ENCODE measurements around the gene EP400. TPM values are rescaled to one million over a fixed set of nuclear protein-coding genes. Genes with fewer than 3 reads are reported as not detected.

Gene EP400
- polyA plus RNA-seq, 3 donors, result 6.1 to 14.3 (median 11.0) TPM

DNA sequence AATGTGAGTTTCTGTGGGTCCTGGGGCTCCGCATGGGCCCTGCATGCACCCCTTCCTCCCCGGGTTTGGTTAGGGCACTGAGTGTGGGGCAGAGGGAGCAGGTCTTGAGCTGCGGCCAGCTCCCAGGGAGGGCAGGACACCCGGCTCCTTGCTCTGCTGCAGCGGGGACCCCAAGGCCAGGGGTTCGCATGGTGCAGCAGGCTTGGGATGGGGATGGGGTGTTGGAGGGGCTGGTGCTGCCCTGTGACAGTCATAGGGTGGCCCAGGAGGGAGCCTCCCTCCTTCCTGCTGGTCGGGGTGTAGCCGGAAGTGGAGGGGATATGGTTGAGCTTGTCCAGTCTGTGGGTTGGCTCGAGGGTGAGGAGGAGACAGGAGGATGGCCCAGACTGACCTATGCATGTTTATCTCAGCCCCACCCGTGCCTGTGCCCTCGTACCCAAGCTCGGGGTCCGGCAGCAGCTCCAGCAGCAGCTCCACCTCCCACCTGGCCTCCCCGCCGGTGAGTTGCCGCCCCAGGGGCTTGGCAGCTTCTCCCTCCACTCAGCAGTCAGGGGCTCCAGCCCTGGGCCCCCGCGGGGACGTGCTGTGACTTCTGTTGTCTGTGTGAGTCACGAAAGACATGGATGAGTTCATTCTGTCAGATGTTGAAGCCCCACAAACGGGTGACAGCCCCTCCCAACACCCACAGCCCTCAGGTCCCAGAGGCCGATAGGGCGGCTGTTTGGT, 39.3 kb upstream of the EP400 start:
- no peak overlapping the region for H3K27ac ChIP-seq (ENCODE audit: low read depth, low read length)
- 80 to 90% (median 80%) methylated on average over 21 to 23 of the region's 23 CpGs for WGBS, 3 donors

GRCh38 chr12:131911028-131911650, 38.6 kb upstream of the EP400 start:
- H3K27ac ChIP-seq (ENCODE audit: low read depth, low read length), result no peak overlapping the region
- WGBS, 3 donors, result 90 to 94% (median 93%) methylated on average over 17 of the region's 17 CpGs

DNA sequence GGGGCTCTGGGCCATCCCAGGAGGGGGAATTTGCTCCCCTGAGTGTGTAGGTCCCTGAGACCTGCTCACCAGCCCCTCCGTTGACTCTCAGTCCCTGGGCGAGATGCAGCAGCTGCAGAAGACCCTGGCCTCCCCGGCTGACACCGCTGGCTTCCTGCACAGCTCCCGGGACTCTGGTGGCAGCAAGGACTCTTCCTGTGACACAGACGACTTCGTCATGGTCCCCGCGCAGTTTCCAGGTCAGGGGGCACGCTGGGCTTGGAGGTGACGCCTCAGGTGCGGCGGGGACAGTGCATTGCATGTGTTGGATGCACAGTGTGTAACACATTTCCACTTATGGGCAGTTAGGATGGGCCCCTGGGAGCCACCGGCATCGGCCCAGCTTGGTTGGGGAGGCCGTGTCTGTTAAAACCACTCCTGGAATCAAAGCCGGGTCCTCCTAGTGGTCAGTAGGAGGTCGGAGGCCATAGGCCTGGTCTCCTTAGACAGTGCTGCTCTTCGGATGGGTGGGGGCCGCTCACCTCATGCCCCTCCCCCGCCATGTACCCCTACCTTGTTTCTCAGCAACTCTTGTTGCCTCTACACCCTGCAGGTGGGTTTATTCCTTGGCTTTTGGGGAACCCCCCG, 37.8 kb upstream of the EP400 start:
- WGBS, 3 donors, result 75 to 82% (median 79%) methylated on average over 22 of the region's 22 CpGs

DNA sequence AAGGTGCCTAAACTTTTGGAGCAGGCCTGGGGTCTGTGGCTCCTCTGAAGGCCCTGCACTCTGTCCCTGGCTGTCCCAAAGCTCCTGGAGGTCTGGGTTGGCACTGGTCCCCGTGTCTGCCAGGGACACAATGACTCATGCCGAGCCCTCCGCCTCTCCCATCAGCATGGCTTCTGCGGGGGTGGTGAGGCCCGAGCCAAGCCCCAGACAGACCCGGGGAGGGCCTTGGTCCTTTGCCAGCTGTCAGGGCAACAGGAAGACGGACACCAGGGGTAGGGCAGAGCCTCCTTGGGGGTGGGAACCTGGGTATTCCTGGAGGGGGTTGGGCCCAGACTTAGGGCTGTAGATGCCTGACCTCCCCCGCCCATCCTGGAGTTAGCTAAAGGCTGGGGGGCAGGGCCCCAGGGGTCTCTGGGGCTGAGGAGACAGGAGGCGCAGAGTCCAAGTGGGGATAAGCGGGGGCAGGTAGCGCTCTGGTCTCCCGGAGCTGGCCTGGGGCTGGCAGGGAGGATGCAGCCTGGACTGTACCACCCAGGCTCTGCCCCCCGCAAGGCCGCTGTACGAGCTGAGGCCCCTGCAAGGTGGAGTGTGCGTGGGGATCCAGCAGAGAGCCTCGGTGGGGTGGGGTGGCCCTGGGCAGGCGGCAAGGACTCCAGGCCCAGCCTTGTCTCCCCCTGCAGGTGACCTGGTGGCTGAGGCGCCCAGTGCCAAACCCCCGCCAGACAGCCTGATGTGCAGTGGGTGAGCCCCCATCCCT, 37.0 kb upstream of the EP400 start:
- 65 to 69% (median 67%) methylated on average over 20 of the region's 20 CpGs for WGBS, 3 donors
- no peak overlapping the region for H3K27ac ChIP-seq (ENCODE audit: low read depth, low read length)

More for the DNA sequence above, 37.8 kb upstream of the EP400 start:
- H3K27ac ChIP-seq (ENCODE audit: low read depth, low read length), result no peak overlapping the region

- 86 to 95% (median 90%) methylated on average over 8 of the region's 8 CpGs for WGBS, 3 donors
- H3K27ac ChIP-seq (ENCODE audit: low read depth, low read length), result no peak overlapping the region
Observed at GRCh38 chr12:131913666-131914065, 36.1 kb upstream of the EP400 start.

- 93 to 96% (median 93%) methylated on average over 14 of the region's 14 CpGs for WGBS, 3 donors
- no peak overlapping the region for H3K27ac ChIP-seq (ENCODE audit: low read depth, low read length)
Observed at GRCh38 chr12:131914179-131914702, 35.5 kb upstream of the EP400 start.

- WGBS, 3 donors, result 89 to 96% (median 94%) methylated on average over 19 to 20 of the region's 20 CpGs
- no peak overlapping the region for H3K27ac ChIP-seq (ENCODE audit: low read depth, low read length)
Observed at GRCh38 chr12:131915000-131915689, 34.6 kb upstream of the EP400 start.

DNA sequence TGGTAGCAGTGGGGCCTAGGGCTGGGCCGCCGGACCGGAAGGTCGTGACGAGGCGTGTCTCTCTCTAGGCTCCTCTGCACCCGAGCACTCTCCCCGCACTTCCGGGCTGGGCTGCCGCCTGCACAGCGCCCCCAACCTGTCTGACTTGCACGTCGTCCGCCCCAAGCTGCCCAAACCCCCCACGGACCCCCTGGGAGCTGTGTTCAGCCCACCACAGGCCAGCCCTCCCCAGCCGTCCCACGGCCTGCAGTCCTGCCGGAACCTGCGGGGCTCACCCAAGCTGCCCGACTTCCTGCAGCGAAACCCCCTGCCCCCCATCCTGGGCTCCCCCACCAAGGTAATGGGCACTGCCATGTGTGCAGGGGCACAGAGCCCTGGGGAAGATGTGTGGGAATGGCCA, 33.9 kb upstream of the EP400 start:
- 92 to 95% (median 95%) methylated on average over 17 to 21 of the region's 21 CpGs for WGBS, 3 donors
- H3K27ac ChIP-seq (ENCODE audit: low read depth, low read length), result no peak overlapping the region

DNA sequence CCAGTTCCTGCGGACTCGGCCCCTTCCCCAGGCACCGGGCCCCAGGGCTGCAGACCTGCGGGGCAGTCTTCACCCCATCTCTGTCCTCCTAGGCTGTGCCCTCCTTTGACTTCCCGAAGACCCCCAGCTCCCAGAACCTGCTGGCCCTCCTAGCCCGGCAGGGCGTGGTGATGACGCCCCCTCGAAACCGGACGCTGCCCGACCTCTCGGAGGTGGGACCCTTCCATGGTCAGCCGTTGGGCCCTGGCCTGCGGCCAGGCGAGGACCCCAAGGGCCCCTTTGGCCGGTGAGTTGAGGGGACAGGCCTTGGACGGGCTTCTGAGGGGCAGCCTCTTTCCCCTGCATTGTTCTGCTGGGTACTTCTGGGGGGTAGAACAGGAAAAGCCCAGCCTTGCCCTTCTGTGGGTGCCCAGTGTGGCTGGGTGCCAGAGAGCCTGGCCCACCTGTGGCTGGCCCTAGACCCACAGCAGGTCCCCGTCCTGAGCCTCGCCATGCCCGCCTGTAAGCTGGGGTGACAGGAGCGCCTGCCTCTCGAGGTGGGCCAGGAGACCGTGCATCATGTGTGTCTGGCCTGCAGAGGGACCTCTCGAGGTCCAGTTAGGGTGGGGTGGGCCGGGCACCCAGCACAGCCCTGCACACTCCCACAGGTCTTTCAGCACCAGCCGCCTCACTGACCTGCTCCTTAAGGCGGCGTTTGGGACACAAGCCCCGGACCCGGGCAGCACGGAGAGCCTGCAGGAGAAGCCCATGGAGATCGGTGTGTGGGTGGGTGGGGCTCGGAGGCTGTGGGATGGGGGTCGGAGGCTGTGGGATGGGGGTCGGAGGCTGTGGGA, 33.2 kb upstream of the EP400 start:
- 88 to 92% (median 91%) methylated on average over 35 to 36 of the region's 36 CpGs for WGBS, 3 donors
- no peak overlapping the region for H3K27ac ChIP-seq (ENCODE audit: low read depth, low read length)

- 82 to 93% (median 83%) methylated on average over 9 to 31 of the region's 31 CpGs for WGBS, 3 donors
Observed at GRCh38 chr12:131917139-131917710, 32.5 kb upstream of the EP400 start.

DNA sequence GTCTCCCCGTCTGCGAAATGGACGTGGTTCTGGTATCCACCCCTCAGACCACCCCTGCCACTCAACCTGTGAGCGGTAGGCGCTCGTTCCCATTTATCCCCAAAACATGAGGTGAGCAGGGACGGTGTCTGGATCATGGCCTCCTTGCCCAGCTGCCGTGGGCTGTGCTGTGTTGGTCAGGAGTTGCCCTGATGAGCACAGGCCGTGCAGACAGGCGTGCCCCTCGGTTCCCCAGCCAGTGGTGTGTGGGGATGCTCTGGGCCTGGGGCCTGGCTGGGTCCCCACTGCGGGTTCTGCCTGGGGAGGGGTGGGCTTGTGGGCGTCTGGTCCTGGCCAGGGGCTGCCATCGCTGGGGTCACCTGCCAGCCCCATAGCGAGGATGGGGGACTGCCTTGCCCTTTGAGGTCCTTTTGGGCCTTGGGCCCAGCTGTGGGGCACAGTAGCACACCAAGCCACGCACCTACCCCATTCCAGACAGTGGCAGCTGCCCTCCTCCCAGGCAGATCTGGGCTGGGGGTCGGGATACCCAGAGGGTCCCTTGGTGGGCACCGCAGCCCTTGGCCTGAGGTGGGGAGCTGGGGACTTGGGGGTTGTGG, 31.9 kb upstream of the EP400 start:
- H3K27ac ChIP-seq (ENCODE audit: low read depth, low read length), result no peak overlapping the region
- 93 to 95% (median 93%) methylated on average over 18 of the region's 18 CpGs for WGBS, 3 donors

More at GRCh38 chr12:131917139-131917710, 32.5 kb upstream of the EP400 start:
- no peak overlapping the region for H3K27ac ChIP-seq (ENCODE audit: low read depth, low read length)

DNA sequence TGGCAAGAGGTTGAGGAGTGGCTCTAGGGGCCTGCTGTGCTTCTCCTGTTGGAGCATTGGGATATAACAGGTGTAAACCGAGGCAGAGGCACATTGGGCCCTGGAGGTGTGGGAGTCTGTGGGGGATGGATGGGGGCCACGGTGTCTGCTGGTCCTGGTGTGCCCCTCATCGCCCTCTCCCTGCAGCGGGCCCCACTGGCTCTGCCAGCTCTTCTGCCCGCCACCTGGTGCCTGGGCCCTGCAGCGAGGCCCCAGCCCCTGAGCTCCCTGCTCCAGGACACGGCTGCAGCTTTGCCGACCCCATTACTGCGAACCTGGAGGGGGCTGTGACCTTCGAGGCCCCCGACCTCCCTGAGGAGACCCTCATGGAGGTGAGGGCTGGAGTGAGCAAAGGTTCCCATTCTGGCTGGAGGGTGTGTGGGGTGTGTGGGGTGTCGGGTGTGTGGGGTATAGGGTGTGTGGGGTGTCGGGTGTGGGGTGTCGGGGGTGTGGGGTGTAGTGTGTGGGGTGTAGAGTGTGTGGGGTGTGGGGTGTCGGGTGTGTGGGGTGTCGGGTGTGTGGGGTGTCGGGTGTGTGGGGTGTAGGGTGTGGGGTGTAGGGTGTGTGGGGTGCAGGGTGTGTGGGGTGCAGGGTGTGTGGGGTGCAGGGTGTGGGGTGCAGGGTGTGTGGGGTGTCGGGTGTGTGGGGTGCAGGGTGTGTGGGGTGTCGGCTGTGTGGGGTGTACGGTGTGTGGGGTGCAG, 31.3 kb upstream of the EP400 start:
- H3K27ac ChIP-seq (ENCODE audit: low read depth, low read length), result no peak overlapping the region
- WGBS, 3 donors, result 89 to 95% (median 92%) methylated on average over 20 of the region's 20 CpGs

GRCh38 chr12:131919051-131919347, 30.7 kb upstream of the EP400 start:
- H3K27ac ChIP-seq (ENCODE audit: low read depth, low read length), result no peak overlapping the region
- WGBS, 3 donors, result 91 to 94% (median 92%) methylated on average over 19 of the region's 19 CpGs

GRCh38 chr12:131919366-131920156, 30.2 kb upstream of the EP400 start:
- no peak overlapping the region for H3K27ac ChIP-seq (ENCODE audit: low read depth, low read length)
- 91 to 93% (median 91%) methylated on average over 37 of the region's 37 CpGs for WGBS, 3 donors

DNA sequence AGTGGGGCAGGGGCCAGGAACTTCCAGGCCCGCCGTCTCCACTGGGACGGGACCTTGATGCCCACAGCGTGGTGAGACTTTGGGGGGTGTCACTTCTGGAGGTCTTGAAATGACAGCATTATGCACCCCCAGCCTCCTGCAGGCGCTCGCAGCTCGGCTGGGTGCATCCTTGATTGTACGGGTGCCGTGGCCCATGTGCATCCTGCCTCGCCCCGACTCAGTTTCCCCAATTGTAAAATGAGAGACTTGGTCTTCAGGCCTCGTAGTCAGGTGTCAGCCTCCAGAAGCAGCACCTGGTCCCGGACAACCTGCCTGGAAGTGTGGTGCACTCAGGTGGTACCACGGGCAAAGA, 29.6 kb upstream of the EP400 start:
- H3K27ac ChIP-seq (ENCODE audit: low read depth, low read length), result no peak overlapping the region
- WGBS, 3 donors, result 95% methylated on average over 14 of the region's 14 CpGs

Data from adipose tissue (tissue), 3 donors.